ENCODE results near the gene CARS1. TPM values are rescaled to one million over a fixed set of nuclear protein-coding genes. Genes with fewer than 3 reads are reported as not detected.

Gene CARS1
- total RNA-seq, 1 experiment from 2014 or later: 67.6 TPM

DNA sequence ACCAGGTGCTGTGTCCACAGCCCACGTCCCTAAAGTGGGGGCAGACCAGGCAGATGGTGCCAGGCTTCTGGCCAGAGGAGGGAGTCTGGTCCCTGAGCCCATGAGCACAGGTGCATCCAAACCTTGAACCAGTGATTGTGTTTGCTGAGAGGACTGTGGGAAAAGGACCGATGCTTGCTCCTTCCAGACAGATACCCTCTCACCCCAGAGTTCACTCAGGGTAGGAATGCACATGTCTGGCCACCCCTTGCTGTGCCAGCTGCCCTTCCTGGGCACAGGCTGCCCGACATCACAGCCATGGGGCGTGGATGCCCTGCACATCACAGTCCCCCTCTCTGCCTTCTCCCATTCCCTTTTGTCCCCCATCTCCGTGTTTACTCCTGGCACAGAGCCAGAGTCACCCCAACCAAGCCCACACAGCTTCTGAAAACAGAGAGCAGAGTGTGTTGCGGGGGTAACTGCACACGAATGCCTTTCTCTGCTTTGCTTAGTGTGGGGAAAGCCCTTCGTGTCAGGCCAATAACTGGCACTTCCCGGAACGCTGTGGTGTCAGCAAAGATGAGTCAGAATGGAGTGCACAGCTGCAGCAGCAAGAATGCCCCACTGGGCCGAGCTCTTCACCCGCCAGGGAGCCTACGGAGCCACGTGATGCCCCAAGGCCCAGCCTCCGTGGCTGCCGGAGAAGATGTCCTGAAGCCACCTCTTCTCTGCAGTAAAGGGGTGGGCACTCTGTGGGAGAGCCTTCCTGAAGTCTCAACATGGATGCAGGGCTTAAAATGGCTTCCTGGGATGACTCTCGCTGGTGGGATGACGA, 7.6 kb downstream of the CARS1 start:
- H3K4me1 Mint-ChIP-seq (ENCODE audit: low read depth, unreplicated experiment): peaks cover 23% of the 10 kb centered on the region
- intact Hi-C loops (cut with micrococcal nuclease; ENCODE audit: unreplicated experiment): no loop called here
- no TSS peak for BruUV-seq (replicated peaks)
- CTCF ChIA-PET: interaction anchor here (0.5 to 1.7 kb wide), 4 partner anchors 12 to 359 kb away, joined by 4 to 15 read pairs (median 6); no protein-coding TSS in a partner anchor
- H3K27me3 Mint-ChIP-seq (ENCODE audit: unreplicated experiment): no peaks in the 10 kb centered on the region
- H3K9me3 Mint-ChIP-seq (ENCODE audit: low read depth, unreplicated experiment): no peaks in the 10 kb centered on the region
- H3K36me3 Mint-ChIP-seq (ENCODE audit: insufficient read depth, unreplicated experiment): peaks cover 37% of the 10 kb centered on the region
- H3K27ac Mint-ChIP-seq (ENCODE audit: unreplicated experiment): peak overlapping the region; percentile 33
- H3K4me3 Mint-ChIP-seq (ENCODE audit: low read depth, unreplicated experiment): peak overlapping the region; percentile 33
- TF ChIP-seq, protein P1, sequence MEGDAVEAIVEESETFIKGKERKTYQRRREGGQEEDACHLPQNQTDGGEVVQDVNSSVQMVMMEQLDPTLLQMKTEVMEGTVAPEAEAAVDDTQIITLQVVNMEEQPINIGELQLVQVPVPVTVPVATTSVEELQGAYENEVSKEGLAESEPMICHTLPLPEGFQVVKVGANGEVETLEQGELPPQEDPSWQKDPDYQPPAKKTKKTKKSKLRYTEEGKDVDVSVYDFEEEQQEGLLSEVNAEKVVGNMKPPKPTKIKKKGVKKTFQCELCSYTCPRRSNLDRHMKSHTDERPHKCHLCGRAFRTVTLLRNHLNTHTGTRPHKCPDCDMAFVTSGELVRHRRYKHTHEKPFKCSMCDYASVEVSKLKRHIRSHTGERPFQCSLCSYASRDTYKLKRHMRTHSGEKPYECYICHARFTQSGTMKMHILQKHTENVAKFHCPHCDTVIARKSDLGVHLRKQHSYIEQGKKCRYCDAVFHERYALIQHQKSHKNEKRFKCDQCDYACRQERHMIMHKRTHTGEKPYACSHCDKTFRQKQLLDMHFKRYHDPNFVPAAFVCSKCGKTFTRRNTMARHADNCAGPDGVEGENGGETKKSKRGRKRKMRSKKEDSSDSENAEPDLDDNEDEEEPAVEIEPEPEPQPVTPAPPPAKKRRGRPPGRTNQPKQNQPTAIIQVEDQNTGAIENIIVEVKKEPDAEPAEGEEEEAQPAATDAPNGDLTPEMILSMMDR (IDR thresholded peaks at IDR 0.05; ENCODE audit: unreplicated experiment): no peak
- peak; percentile 75 for DNase-seq

GRCh38 chr11:3047637-3048036, 9.6 kb downstream of the CARS1 start:
- peaks cover 39% of the 10 kb centered on the region for H3K36me3 Mint-ChIP-seq (ENCODE audit: insufficient read depth, unreplicated experiment)
- CTCF ChIA-PET: interaction anchor here (0.5 to 1.1 kb wide), 2 partner anchors 38 to 309 kb away, joined by 3 to 4 read pairs; no protein-coding TSS in a partner anchor
- no peak overlapping the region for H3K27ac Mint-ChIP-seq (ENCODE audit: unreplicated experiment)
- intact Hi-C loops (cut with micrococcal nuclease; ENCODE audit: unreplicated experiment): no loop called here
- peaks cover 23% of the 10 kb centered on the region for H3K4me1 Mint-ChIP-seq (ENCODE audit: low read depth, unreplicated experiment)
- BruUV-seq (replicated peaks): no TSS peak
- DNase-seq: no peak
- no peak overlapping the region for H3K4me3 Mint-ChIP-seq (ENCODE audit: low read depth, unreplicated experiment)
- H3K27me3 Mint-ChIP-seq (ENCODE audit: unreplicated experiment): no peaks in the 10 kb centered on the region
- no peaks in the 10 kb centered on the region for H3K9me3 Mint-ChIP-seq (ENCODE audit: low read depth, unreplicated experiment)
- TF ChIP-seq, protein P1 (IDR thresholded peaks at IDR 0.05; ENCODE audit: unreplicated experiment): no peak

DNA sequence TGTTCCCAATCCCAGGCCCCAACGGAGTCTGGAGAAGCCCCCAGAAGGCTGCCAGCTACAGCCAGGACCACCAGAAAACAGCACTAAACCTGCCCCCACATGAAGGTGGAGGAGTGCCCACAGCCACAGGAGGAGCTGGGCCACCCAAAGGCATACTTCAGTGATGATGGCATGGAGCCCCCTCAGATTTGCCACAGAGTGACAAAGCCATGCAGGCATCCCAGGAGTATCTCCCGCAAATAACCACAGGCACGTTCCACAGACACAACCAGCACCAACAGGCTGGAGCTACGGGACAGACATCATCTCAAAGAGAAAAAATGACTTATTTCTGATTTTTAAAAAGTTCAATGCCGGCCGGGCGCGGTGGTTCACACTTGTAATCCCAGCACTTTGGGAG, 10.6 kb downstream of the CARS1 start:
- no peaks in the 10 kb centered on the region for H3K9me3 Mint-ChIP-seq (ENCODE audit: low read depth, unreplicated experiment)
- CTCF ChIA-PET: interaction anchor here (1.1 kb wide), 1 partner anchor 39 kb away, joined by 3 read pairs; no protein-coding TSS in a partner anchor
- intact Hi-C loops (cut with micrococcal nuclease; ENCODE audit: unreplicated experiment): no loop called here
- no peak overlapping the region for H3K27ac Mint-ChIP-seq (ENCODE audit: unreplicated experiment)
- H3K27me3 Mint-ChIP-seq (ENCODE audit: unreplicated experiment): no peaks in the 10 kb centered on the region
- H3K36me3 Mint-ChIP-seq (ENCODE audit: insufficient read depth, unreplicated experiment): peaks cover 39% of the 10 kb centered on the region
- no TSS peak for BruUV-seq (replicated peaks)
- H3K4me1 Mint-ChIP-seq (ENCODE audit: low read depth, unreplicated experiment): peaks cover 23% of the 10 kb centered on the region
- H3K4me3 Mint-ChIP-seq (ENCODE audit: low read depth, unreplicated experiment): no peak overlapping the region
- TF ChIP-seq, protein P1 (IDR thresholded peaks at IDR 0.05; ENCODE audit: unreplicated experiment): no peak
- no peak for DNase-seq

DNA sequence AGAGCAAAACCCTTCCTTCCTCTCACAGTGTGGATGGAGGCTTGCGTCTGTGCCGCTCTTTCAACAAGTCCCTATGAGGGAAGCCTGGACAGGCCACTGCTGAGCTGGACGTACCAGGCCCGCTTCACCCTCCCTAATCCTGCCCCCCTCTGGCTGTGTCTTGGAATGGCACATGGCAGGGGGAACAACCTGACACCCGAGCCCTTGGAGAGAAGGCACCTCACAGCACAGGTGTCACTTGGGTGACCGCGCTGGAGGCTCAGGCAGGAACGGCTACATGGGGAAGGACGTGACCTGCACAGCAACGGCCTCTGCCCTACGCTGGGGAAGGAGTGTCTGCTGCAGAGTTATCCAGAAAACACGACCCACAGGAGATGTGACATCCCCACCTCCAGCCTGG, 11.0 kb downstream of the CARS1 start:
- Mint-ChIP-seq H3K9me3 (ENCODE audit: low read depth, unreplicated experiment) (no peaks in the 10 kb centered on the region), H3K36me3 (ENCODE audit: insufficient read depth, unreplicated experiment) (peaks cover 38% of the 10 kb centered on the region), H3K4me3 (ENCODE audit: low read depth, unreplicated experiment) (no peak overlapping the region), H3K4me1 (ENCODE audit: low read depth, unreplicated experiment) (peaks cover 20% of the 10 kb centered on the region), H3K27ac (ENCODE audit: unreplicated experiment) (no peak overlapping the region), H3K27me3 (ENCODE audit: unreplicated experiment) (no peaks in the 10 kb centered on the region)
- no TSS peak for BruUV-seq (replicated peaks)
- TF ChIP-seq, protein P1 (IDR thresholded peaks at IDR 0.05; ENCODE audit: unreplicated experiment): no peak
- CTCF ChIA-PET: no interaction called here
- intact Hi-C loops (cut with micrococcal nuclease; ENCODE audit: unreplicated experiment): no loop called here
- no peak for DNase-seq
